Endothelial cell (in vitro differentiated cells): ENCODE measurements around the gene SEMA3D. TPM values are rescaled to one million over a fixed set of nuclear protein-coding genes. Genes with fewer than 3 reads are reported as not detected.

ENCODE experiments used
- DNase-seq: peaks from one replicate; pipeline ENCODE4 v3.0.0; 2021; ENCODE audit warnings: low spot score
- H3K27ac Mint-ChIP-seq: one replicate; pipeline ENCODE4 v1.8.0; 2021; ENCODE audit warnings: mixed read lengths, inconsistent platforms; ENCODE audit not compliant: unreplicated experiment
- H3K27me3 Mint-ChIP-seq: one replicate; pipeline ENCODE4 v1.8.0; 2021; ENCODE audit warnings: mild to moderate bottlenecking, moderate library complexity, mixed read lengths, inconsistent platforms; ENCODE audit not compliant: unreplicated experiment
- H3K36me3 Mint-ChIP-seq: one replicate; pipeline ENCODE4 v1.8.0; 2021; ENCODE audit warnings: mild to moderate bottlenecking, low read depth, mixed read lengths, inconsistent platforms; ENCODE audit not compliant: unreplicated experiment
- H3K4me1 Mint-ChIP-seq: one replicate; pipeline ENCODE4 v1.8.0; 2021; ENCODE audit warnings: mild to moderate bottlenecking, mixed read lengths, inconsistent platforms; ENCODE audit not compliant: unreplicated experiment
- H3K4me3 Mint-ChIP-seq: one replicate; pipeline ENCODE4 v1.8.0; 2021; ENCODE audit warnings: mild to moderate bottlenecking, mixed read lengths, inconsistent platforms; ENCODE audit not compliant: unreplicated experiment
- H3K9me3 Mint-ChIP-seq: one replicate; pipeline ENCODE4 v1.8.0; 2021; ENCODE audit warnings: mixed read lengths, inconsistent platforms; ENCODE audit not compliant: unreplicated experiment
- total RNA-seq: library from RNA; stranded (reverse); fragmentation: NEBNext Ultra II Directional; extraction: Animal tissue kit (Norgen Biotek cat#: 25700); gene quantifications from one replicate; pipeline ENCODE4 v1.2.1, GENCODE V29; 2021; ENCODE audit not compliant: unreplicated experiment
- TF ChIP-seq, protein P1 (sequence below): fragments of 200-600 bp; sonication (generic); IDR thresholded peaks from one replicate; pipeline ENCODE4 v1.5.0; 2021; ENCODE audit warnings: antibody characterized with exemption; ENCODE audit not compliant: unreplicated experiment

The SEMA3D gene
- total RNA-seq, 1 donor from 2014 or later: 1.8 TPM

DNA sequence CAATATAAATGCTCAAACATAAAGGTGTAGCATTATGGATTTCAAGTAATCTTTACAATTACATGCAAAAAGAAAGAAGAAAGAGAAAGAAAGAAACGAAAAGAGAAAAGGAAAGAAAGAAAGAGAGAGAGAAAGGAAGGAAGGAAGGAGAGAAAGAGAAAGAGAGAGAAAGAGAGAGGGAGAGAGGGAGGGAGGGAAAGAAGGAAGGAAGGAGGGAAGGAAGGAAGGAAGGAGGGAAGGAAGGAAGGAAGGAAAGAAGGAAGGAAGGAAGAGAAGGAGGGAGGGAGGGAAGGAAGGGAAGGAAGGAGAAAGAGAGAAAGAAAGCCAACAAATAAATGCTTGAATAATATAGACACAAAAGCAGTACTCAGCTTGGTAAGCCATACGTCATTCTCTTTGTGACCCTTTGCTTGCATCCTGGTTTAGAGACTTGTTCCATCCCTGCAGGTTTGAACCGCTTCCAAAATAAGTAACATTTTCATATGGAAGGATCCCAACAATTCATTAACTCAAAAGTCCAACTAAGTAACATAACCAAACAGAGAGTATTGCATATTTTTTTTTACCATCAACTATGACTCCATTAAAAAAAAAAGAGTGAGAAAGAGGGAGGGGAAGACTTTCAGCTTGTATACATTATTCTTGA lies 95.8 kb downstream of the SEMA3D start:
- no peak for DNase-seq
- Mint-ChIP-seq H3K9me3 (no peaks in the 10 kb centered on the region), H3K4me3 (no peak overlapping the region), H3K27ac (no peak overlapping the region), H3K36me3 (no peaks in the 10 kb centered on the region), H3K4me1 (peaks cover 4% of the 10 kb centered on the region), H3K27me3 (no peaks in the 10 kb centered on the region)
- TF ChIP-seq, protein P1, sequence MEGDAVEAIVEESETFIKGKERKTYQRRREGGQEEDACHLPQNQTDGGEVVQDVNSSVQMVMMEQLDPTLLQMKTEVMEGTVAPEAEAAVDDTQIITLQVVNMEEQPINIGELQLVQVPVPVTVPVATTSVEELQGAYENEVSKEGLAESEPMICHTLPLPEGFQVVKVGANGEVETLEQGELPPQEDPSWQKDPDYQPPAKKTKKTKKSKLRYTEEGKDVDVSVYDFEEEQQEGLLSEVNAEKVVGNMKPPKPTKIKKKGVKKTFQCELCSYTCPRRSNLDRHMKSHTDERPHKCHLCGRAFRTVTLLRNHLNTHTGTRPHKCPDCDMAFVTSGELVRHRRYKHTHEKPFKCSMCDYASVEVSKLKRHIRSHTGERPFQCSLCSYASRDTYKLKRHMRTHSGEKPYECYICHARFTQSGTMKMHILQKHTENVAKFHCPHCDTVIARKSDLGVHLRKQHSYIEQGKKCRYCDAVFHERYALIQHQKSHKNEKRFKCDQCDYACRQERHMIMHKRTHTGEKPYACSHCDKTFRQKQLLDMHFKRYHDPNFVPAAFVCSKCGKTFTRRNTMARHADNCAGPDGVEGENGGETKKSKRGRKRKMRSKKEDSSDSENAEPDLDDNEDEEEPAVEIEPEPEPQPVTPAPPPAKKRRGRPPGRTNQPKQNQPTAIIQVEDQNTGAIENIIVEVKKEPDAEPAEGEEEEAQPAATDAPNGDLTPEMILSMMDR: no peak

DNA sequence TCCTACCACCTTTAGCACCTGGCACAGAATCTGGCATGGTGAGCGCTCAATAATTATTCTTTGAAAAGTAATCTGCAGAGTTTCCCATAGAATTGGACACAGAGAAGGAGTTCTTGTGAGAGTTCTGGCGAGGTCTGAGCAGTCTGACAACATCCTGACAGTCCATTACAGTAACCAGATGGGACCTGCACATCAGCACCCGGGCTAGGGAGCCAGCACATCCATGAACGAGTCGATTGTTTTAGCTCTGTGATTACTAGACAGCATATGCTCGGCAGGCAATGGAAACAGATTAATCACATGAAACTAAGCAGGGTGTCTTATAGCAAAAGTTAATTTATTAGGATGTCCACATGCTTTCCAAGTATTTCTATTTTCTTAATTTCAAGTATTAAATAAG lies 96.7 kb downstream of the SEMA3D start:
- Mint-ChIP-seq H3K4me3 (no peak overlapping the region), H3K9me3 (no peaks in the 10 kb centered on the region), H3K27ac (no peak overlapping the region), H3K36me3 (no peaks in the 10 kb centered on the region), H3K27me3 (no peaks in the 10 kb centered on the region), H3K4me1 (peaks cover 4% of the 10 kb centered on the region)
- TF ChIP-seq, protein P1: no peak
- no peak for DNase-seq

DNA sequence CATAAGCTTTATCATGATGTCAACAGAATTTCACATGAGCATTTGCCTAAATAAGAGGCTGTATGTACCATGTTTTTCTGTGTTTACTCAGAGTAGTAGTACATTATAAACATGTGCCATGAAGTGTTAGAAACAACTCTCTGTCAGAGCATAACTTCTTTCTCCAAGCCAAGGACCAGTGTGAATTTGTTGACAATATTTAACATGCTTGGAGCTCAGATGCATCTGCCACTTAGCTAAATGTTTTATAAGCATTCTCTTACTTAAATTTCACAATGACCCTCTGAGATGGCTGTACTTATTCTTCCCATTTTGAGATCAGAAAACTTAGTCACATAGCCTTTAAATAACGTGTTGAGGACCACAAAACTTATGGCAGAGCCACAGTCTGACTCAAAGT lies 105.0 kb downstream of the SEMA3D start:
- TF ChIP-seq, protein P1: no peak
- H3K36me3 Mint-ChIP-seq: no peaks in the 10 kb centered on the region
- H3K9me3 Mint-ChIP-seq: no peaks in the 10 kb centered on the region
- H3K4me3 Mint-ChIP-seq: no peak overlapping the region
- no peak overlapping the region for H3K27ac Mint-ChIP-seq
- peaks cover 3% of the 10 kb centered on the region for H3K4me1 Mint-ChIP-seq
- no peaks in the 10 kb centered on the region for H3K27me3 Mint-ChIP-seq
- DNase-seq: no peak

DNA sequence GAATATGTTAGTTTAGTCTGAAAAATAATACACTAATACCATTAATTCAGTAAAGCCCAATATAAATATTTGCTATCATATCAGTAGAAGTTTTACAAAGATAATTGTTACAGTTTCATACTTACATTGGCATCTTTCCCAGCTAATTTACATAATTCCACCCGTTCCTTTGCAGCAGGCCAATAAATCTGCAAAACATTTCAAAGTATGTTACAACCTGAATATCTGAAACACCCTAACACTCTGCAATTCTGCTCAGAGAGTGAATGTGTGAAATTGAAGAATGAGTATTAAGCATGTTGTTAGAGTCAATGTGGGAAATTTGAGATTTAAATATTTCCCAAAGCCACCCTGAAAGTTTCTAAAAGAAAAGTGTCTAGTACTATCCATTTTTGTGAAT lies 105.5 kb downstream of the SEMA3D start:
- Mint-ChIP-seq H3K9me3 (no peaks in the 10 kb centered on the region), H3K4me1 (peaks cover 3% of the 10 kb centered on the region), H3K27ac (no peak overlapping the region), H3K4me3 (no peak overlapping the region), H3K36me3 (no peaks in the 10 kb centered on the region), H3K27me3 (no peaks in the 10 kb centered on the region)
- DNase-seq: no peak
- TF ChIP-seq, protein P1: no peak

DNA sequence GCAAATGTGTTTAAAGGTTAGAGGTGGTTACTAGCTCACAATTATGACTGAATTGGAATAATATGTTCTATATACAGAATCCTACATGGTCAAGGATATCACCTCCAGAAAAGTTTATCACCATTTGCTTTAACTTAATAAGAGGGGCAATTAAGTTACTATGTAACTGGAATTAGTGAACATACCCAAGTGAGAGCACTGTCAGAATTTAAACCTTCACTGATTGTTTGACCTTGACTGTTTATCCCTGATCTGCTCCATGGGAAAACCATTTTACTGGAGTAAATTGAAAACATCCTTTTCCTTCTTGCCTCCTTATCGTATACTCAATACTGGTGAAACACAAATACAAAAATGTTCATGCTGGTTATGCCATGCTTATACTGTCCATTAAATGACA lies 107.4 kb downstream of the SEMA3D start:
- no peaks in the 10 kb centered on the region for H3K36me3 Mint-ChIP-seq
- peaks cover 10% of the 10 kb centered on the region for H3K4me1 Mint-ChIP-seq
- DNase-seq: no peak
- no peaks in the 10 kb centered on the region for H3K27me3 Mint-ChIP-seq
- TF ChIP-seq, protein P1: no peak
- H3K27ac Mint-ChIP-seq: no peak overlapping the region
- H3K4me3 Mint-ChIP-seq: no peak overlapping the region
- no peaks in the 10 kb centered on the region for H3K9me3 Mint-ChIP-seq
